Choroid plexus epithelial cell (primary cell): ENCODE data around the gene PNMT.

Experiments used
- DNase-seq: peaks from one replicate; pipeline ENCODE4 v3.0.0-alpha.2; 2010; ENCODE audit warnings: low read depth
- H3K4me3 ChIP-seq: 2 replicates; pipeline ENCODE4 v1.5.1; 2011; ENCODE audit warnings: low read depth, mild to moderate bottlenecking, control low read depth, low read length, moderate library complexity
- CTCF ChIP-seq: conservative IDR thresholded peaks from 2 replicates; pipeline ENCODE4 v1.5.1; 2011; ENCODE audit warnings: low read depth, mild to moderate bottlenecking, control low read depth, inconsistent platforms, low read length, moderate library complexity

Gene PNMT

DNA sequence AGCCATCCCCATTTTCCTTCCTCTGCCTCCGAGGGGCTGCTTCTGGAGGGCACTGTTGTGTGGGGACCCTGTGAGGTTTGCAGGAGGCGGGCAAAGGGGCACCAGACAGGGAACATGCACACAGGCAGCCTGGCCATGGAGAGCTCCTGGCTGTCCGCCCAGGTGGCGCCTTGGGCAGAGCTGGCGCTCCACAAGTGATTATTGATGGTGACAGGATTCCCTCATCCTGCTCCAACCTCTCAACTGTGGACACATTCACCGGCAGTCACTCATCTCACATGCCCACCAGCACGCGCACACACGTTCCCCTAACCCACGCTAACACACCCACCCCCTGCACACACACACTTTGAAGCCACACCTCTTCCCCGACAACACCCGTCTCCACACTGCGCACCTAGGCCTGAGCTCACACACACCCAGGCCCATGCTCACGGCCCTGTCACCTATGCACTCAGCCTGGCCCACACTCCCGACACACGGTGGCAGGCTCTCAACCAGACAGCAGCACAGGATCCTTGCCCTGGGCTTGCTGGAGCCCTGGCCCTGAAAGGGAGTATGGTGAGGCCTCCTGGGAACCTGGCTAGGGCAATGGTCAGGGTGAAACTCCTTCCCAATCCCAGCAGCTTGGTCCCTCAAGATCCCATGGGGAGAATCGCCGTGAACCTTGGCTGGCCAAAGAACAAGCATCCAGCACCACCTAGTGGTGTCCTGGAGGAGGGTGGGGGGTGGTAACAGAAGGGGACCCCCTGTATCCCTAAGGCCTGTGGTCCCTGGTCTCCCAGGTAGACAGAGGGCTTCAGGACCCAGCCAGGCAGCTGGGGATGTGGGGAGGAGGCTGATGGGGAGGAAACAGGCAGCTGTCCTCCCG, 3.6 kb downstream of the PNMT start:
- peak; percentile 54 for DNase-seq
- peak; percentile 83 for TF ChIP-seq CTCF
- no peak overlapping the region for H3K4me3 ChIP-seq

- H3K4me3 ChIP-seq, result no peak overlapping the region
- DNase-seq, result no peak
- TF ChIP-seq CTCF, result no peak
Observed at GRCh38 chr17:39672522-39673334, 4.5 kb downstream of the PNMT start.

DNA sequence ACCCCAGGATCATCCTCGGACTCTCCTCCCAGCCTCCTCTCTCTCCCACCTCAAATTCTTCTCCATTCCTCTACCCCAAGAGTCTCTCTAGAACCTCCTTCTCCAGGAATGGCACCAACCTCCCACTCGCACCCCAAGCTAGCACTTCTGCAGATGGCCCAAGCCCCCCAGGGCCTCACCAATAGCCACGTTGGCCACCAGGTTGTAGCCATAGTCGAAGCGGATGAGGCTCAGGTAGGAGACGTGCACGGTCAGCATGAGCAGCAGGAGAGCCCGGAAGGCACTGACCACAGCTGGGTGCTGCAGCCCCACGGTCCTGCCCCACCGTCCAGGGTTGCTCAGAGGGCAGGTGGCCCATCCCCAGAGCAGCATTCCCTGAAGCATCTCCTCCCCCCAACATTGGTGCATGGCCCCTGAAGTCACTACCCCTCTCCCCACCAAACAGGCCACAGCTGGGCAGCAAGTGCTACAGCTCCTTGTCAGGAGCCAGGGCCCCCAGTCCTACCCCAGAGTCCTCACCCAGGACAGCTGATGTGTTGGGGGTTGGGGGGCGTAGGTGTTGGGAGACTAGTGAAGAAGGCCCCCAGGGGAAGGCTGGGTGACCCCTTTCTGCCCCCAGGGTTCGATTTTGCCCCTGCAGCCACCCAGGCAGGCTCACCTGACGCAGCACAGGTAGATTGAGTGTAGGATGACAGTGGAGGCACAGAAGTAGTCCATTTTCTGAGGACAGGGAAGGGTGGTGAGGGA, 5.3 kb downstream of the PNMT start:
- no peak for DNase-seq
- no peak overlapping the region for H3K4me3 ChIP-seq
- TF ChIP-seq CTCF, result no peak

DNA sequence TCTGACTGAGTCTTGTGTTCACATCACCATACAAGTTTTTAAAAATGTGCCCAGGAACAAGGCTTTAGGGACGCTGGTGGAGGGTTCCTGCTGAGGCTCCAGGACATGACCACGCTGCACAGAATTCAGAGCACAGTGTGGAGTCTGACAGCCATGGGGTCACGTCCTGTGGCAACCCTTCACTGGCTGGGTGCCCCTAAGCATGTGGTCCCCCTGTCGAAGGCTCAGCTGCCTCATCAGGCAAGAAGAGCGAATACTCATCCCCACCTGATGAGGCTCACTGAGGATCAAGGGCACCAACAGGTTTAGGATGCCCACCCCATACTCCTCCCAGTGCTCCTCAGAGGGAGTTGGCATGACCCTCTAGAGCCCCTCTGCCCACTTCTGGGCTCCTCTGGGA, 5.9 kb downstream of the PNMT start:
- TF ChIP-seq CTCF, result no peak
- no peak overlapping the region for H3K4me3 ChIP-seq
- no peak for DNase-seq

DNA sequence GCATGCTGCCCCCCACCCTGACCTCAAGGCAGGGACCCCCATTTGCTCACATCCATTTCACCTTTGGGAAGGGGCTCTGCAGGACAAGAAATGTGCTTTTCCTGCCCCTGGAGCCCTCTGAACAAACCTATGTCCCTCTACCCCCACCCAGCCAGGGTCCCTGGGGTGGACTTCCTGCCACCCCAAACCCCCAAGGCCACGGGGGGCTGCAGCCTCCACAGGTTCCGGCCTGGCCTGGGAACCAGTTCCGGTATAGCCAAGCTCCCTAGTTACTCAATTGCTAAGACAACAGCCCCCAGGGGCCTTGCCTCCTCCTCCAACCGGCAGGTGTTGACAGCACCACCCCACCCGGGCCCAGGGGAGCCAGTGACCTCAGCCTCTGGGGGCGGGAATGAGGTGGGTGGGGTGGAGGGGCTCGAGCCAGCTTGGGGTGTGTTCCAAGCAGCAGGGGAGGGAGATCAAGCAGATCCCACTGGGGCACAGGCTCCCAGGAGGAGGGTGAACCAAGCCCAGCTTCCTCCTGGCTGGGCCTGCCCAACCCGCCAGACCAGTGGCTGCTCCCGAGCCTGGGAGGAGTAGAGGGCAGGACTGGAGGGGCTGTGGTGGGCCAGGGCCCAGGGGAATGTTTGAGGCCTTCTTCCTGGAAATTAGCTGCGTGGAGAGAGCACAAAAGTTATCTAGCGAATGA, 6.6 kb downstream of the PNMT start:
- H3K4me3 ChIP-seq, result no peak overlapping the region
- peak; percentile 40 for DNase-seq
- TF ChIP-seq CTCF, result no peak

- DNase-seq, result no peak
- no peak overlapping the region for H3K4me3 ChIP-seq
- TF ChIP-seq CTCF, result no peak
Observed at GRCh38 chr17:39675390-39676082, 7.3 kb downstream of the PNMT start.
